ENCODE measurements around the gene HMMR.

HMMR gene

GRCh38 chr5:163478126-163478981 is 17.9 kb downstream of the HMMR start:
- no peak for DNase-seq (ENCODE audit: low read depth in 1 of 2, low spot score in 1 of 2)
- Histone ChIP-seq H3K27me3 (ENCODE audit: insufficient read depth, poor library complexity, severe bottlenecking) (no peaks in the 10 kb centered on the region), H3K4me3 (replicated peaks; ENCODE audit: insufficient read depth, low read length) (no peak overlapping the region), H3K27ac (replicated peaks) (no peak overlapping the region)
- TF ChIP-seq REST (IDR thresholded peaks at IDR 0.05; ENCODE audit: insufficient replicate concordance, low read depth) (no peak), POLR2AphosphoS5 (IDR thresholded peaks at IDR 0.05; ENCODE audit: low read depth) (no peak), SPI1 (IDR thresholded peaks at IDR 0.05; ENCODE audit: borderline replicate concordance, low read depth) (no peak), GABPA (IDR thresholded peaks at IDR 0.05; ENCODE audit: low read depth) (no peak), CTCF (IDR thresholded peaks at IDR 0.05; ENCODE audit: insufficient read depth, low read length) (no peak)

GRCh38 chr5:163478982-163479271 is 18.5 kb downstream of the HMMR start:
- no peak for DNase-seq (ENCODE audit: low read depth in 1 of 2, low spot score in 1 of 2)
- Histone ChIP-seq H3K27ac (replicated peaks) (no peak overlapping the region), H3K27me3 (ENCODE audit: insufficient read depth, poor library complexity, severe bottlenecking) (no peaks in the 10 kb centered on the region), H3K4me3 (replicated peaks; ENCODE audit: insufficient read depth, low read length) (no peak overlapping the region)
- TF ChIP-seq REST (IDR thresholded peaks at IDR 0.05; ENCODE audit: insufficient replicate concordance, low read depth) (no peak), CTCF (IDR thresholded peaks at IDR 0.05; ENCODE audit: insufficient read depth, low read length) (no peak), SPI1 (IDR thresholded peaks at IDR 0.05; ENCODE audit: borderline replicate concordance, low read depth) (no peak), POLR2AphosphoS5 (IDR thresholded peaks at IDR 0.05; ENCODE audit: low read depth) (no peak), GABPA (IDR thresholded peaks at IDR 0.05; ENCODE audit: low read depth) (no peak)

GRCh38 chr5:163489055-163489744 is 28.8 kb downstream of the HMMR start:
- TF ChIP-seq CTCF (IDR thresholded peaks at IDR 0.05; ENCODE audit: insufficient read depth, low read length), result peak; percentile 6
- TF ChIP-seq GABPA (IDR thresholded peaks at IDR 0.05; ENCODE audit: low read depth), result no peak
- H3K27ac ChIP-seq (replicated peaks), result no peak overlapping the region
- DNase-seq (ENCODE audit: low read depth in 1 of 2, low spot score in 1 of 2), result peak in 1 of 2 experiments; percentile 45
- no peaks in the 10 kb centered on the region for H3K27me3 ChIP-seq (ENCODE audit: insufficient read depth, poor library complexity, severe bottlenecking)
- H3K4me3 ChIP-seq (replicated peaks; ENCODE audit: insufficient read depth, low read length), result no peak overlapping the region
